Measurements from ENCODE around the gene RASSF6.

- TF ChIP-seq CTCF (IDR thresholded peaks at IDR 0.05) (no peak), POLR2A (IDR thresholded peaks at IDR 0.05) (no peak)
Measured at GRCh38 chr4:73539386-73539785, 80.8 kb downstream of the RASSF6 start.
